Left kidney (tissue), 2 donors: ENCODE results near the gene NPRL2. TPM values are rescaled to one million over a fixed set of nuclear protein-coding genes. Genes with fewer than 3 reads are reported as not detected.

Experiments used
- DNase-seq: peaks from one replicate; pipeline ENCODE4 v3.0.0-alpha.2; 2013
- polyA plus RNA-seq: library from polyadenylated mRNA; unstranded; fragments of 120-200 nt; gene quantifications from one replicate; pipeline ENCODE4 v1.2.1, GENCODE V29; 2013; ENCODE audit not compliant: insufficient read length

NPRL2 gene
- polyA plus RNA-seq, 1 donor: 34.8 TPM

DNA sequence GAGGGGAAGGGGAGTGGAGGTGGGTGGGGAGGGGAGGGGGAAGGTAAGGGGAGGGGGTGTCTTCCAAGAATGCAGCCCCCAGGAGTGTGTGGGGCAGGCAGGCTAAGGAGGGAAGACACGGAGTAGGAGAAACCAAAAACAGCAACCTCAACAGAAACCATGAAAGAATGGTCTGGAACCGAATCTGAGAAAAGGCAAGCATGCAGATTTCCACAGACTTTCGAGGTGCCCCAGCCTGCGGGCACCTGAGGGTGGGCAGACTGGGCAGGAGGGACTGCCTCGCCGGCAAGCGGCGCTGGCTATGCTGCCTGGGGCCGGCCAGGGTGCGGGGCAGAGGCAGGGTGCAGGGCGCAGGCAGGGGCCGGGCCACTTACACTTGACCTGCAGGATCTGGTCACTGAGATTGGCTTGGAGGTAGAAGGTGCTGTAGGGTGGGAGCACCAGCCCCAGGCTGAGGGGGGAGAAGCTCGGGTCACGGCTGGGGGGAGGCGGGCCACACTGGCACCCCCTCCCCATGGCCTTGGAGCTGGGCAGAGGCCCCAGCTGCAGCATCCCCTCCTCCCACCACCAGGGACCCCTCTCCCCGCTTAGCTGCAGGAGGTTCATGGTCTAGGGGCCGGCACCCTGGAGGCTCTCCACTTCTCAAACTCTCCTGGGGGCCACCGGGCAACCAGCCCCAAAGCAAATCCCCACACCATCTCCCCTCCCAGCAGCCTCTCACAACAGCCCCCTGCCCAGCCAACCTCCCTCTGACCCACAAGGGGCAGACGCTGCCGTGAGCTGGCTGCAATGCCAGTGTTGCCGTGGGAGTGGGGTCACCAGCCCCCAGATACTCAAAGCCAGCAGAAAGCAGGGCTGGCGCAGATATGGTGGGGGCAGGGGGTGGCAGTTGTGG is 24.0 kb upstream of the NPRL2 start:
- DNase-seq: no peak

DNA sequence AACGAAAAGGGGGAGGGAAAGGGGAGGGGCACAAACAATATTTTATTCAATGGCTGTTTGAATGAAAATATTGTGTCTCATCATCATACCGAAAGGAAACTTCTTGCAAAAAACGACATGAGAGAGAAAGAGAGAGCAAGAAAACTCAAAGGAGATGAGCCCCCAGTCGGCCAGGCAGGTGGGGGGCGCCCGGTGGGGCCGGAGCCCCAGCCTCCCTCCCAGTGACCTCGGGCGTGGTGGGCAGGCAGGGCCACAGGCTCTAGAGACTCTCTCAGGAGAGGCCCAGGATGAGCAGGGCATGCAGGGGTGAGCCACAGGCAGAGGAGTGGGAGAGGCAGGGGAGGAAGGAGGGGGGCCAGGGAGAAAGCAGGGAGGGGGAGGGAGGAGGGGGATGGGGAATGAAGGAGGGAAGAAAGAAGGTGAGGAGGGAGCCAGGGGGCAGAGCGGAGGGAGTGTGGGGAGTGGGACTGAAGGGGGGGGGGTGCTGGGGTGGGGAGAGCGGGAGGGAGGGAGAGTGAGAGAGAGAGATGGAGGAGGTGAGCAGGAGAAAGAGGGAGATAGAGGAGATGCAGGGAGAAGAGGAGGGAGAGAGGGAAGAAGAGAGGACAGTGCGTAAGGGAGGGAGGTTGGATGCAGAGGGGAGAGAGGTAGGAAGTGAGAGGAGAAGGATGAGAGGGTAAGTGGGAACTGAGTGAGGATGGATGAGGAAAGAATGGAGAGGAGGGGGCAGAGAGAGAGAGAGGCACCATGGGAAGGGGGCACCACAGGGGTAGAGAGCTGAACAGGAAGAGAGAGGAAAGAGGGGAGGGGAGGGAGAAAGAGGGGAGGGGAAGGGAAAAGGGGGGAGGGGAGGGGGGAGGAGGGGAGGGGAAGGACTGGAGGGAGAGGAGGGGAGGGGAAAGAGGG is 22.8 kb upstream of the NPRL2 start:
- no peak for DNase-seq

DNA sequence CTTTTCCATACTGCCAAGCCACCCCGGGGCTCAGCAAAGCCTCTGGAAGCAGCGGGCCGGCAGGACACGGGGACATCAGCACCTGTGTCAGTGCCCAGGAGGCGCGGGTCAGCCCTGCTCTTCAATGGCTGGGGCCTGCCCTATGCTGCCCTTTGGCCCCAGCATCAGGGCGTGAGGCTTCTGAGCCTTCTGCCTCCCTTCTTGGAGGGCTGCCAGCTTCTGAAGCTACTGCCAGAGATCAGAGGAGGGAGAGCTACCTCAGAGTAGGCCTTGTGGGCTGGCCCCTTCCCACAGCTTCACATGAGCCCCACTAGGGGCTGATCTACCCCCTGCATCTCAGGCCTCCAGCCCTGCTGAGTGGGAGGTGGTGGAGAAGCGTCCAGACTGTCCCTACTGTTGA is 21.8 kb upstream of the NPRL2 start:
- no peak for DNase-seq

DNA sequence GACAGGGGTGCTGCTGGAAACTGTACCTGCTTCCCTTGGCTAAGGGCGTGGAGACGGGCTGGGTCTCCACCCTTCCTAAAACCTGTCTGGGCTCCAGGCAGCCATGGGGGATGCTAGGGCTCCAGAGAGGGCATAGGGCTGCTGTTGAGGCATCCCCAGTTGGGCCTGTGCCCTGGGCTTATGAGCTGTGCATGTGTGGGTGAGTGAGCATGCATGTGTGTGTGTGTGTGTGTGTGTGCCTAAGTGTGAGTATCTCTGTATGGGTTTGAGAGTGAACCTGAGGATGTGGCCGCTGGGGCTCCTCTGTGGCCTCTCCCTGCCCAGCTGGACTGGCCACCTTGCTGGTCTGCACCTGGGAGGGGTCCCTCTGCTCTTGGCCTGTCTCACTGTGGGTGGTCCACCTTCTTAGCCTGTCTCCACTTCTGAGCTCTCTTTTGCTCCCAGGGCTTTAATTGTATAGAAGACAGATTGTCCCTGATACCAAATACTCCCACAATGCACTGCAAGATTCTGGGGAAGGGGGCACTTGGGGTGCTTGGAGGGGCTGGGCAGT is 20.6 kb upstream of the NPRL2 start:
- no peak for DNase-seq

DNA sequence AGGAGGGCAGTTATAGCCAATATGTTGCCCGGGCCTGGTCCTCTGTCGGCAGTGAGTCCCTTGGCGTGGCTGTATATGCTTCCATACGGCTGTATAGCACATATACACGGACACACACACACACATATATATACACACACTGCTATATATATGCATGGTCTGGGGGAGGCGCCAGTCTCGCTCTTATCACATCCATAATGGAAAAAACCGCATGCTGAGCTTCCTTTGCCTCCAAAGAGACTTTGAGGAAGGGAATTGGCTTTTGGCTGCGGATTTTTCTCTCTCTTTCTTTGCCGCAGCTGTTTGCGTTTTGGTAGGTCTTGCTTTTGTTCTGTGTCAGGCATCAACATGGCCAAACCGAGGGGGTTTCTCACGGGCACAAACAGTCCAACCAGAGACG is 20.0 kb upstream of the NPRL2 start:
- no peak for DNase-seq

DNA sequence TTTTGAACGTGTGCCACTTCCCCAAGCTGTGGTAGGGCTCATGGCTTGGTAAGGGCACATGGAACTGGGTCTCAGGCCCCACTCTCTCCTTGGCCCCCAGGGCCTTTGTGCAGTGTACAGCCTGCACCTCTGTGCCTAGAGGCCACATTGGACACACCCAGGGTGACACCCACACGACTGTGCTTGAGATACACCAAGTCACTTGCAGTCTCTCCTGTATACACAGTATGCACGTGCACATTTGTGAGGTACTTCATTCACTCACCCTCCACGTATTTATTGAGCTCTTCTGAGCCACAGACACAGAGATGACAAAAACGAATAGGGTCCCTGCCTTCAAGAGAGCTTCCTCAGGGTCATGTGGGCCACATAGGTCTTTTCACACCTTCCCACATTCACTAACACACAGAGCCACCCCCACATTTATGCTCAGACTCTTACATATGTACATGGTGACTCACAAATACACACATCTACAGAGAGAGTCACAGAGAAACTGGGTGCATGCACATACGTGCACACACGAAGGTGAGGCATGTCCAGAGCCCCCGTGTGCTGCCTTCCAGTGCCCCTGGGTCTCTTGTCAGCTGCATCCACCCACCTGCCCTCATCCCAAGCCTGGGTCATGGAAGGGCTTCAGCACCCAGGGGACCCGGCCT is 18.6 kb upstream of the NPRL2 start:
- no peak for DNase-seq

DNA sequence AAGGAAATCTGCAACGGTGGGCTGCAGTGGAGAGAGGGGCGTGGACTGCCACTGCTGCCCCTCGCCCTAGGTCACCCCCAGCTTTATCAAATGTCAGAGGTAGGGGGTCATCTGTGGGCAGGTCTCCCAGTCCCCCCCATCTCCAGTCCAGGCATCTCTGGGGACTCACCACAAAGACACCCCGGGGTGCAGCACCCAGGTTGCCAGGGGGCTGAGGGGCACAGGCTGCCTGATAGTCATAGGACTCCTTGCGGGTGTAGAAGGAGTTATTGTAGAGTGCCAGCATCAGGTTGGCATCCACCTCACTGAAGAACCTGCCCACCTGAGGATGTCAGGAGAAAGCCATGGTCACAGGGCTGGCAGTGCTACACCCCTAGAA is 15.3 kb upstream of the NPRL2 start:
- no peak for DNase-seq

DNA sequence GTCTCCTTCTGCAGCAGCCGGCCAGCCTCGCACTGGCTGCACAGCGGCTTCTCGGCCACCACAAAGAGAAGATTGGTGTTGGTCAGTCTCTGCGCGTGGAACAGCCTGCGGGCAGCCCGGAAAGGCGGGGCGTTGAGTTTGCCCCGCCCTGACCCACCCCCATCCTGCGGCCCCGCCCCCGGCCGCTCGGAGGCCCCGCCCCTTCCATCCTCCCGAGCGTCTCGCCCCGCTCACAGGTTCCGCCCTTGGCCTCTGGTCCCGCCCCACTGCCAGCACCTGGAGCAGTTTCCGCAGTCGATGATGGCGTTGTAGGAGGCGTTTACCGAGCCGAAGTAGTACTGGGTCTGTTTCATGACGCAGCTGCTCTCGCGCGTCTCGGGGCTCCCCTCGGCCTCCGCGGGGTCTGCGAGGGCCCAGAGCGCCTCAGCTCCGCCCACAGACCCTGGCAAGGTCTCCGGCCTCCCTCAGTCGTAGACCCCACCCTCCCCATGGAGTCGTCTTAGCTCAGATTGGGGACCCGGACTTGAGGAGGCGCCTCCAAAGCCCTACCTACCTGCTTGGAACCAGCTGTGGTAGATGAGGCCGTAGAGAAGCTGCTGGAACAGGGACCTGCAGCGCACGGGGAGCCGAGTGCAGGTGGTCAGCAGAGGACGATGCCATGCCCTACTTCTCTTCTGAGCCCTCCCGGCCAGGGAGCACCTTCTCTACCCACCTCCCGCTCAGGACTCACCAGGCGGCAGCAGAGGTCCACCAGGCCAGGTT is 14.7 kb upstream of the NPRL2 start:
- DNase-seq: no peak

DNA sequence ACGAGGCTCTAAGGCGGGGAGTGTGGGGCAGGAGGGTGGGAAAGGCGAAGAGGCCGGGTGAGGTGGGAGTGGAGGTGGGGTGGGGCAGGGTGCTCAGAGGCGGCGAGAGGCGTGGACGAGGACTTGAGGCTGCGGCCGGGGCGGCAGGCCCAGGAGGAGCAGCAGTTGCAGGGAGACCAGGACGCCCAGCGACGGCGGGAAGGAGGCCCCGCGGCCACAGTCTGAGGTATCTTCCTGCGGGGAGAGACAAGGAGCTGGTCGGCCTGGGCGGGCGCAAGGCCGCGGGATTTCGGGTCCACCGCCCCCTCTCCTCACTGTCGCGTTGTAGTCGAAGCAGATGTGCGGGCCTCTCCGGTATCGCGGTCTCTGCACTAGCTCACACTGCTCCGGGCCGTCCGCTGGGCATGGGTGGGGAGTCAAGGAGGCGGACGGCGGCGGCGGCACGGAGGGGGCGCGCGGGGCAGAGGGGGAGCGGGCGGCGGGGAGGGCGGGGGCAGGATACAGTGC is 14.1 kb upstream of the NPRL2 start:
- DNase-seq: no peak

DNA sequence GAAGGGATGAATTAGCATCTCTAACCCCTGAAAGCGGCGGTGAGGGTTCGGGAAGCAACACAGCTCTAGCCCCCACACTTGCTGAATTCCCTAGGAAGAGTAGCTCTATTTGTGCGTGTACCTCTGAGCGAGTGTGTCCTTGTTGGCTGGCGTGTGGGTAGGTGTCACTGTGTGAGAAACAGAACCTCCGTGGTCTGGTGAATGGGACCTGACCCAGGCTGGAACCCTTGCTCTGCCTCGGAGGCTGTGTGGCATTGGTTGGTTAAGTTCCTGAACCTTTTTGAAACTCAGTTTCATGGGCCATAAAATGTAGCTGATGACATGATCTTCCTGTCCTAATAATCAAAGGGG is 9.2 kb upstream of the NPRL2 start:
- DNase-seq: no peak

DNA sequence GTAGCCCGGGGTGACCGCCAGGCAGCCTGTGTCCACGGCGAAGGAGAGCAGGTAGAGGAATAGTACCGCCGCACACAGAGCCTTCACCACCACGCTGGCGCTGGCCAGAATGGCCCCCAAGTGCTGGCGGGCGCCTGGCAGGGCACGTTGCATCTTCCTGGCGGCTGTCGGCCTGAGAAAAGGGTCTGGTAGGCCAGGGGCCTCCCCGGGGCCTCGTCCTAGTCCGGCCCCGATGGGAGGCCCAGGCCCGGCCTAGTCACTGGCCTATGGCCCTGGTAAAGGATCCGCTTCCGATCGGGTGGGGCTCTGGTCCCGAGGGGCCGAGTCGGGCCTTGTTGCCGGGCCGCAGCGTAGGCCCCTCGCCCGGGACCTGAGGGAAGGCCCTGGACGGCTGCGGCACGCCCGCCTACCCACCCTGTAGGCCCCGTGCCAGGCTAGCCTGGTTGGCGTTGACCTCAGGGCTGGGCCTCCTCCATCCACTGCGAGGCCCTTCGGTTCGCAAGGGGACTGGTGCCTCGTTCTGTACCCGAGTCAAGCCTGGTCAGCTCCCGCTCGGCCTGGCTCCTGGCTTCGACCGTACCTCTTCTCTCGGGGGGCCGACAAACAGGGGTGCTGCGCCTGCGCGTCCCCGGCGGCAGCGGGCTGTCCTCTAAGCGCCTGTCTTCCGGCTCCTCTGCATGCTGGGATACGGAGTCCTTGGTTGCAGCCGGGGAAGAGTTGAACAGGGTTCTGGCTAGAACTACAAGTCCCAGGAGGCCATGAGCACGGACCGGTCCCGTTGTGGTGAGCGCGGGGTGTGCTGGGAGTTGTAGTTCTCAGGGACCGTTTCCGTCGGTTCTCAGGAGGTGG is 8.6 kb upstream of the NPRL2 start, which contains the start of gene TMEM115:
Gene TMEM115, minus strand, starts transcription at position 611 of the 849 bp plus-strand sequence. Its CDS starts 458 bp downstream, at position 153.
- DNase-seq: peak; percentile 97

DNA sequence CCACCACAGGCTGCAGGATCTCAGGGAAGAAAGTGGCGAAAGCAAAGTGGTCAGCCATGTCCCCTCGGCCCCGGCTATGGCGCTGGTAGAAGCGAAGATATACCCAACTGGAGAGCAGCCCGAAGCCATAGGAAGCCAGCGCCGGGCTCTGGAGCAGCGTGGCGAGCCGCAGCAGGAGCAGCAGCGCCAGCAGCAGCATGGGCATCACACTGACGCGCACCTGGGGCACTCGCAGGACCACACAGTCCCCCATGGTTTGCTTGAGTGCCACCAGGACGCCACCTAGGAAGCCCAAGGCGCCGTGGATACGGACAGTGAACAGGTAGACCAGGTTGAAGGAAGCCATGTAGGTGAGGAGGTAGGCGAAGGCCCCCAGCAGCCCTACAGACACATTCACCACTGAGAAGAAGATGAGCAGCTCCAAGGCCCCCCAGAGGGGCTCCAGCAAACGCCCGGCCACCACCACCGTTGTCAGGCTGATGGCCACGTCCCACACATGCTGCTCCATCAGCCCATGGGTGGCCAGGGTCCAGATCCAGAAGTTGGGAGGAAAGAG is 7.9 kb upstream of the NPRL2 start:
- no peak for DNase-seq

DNA sequence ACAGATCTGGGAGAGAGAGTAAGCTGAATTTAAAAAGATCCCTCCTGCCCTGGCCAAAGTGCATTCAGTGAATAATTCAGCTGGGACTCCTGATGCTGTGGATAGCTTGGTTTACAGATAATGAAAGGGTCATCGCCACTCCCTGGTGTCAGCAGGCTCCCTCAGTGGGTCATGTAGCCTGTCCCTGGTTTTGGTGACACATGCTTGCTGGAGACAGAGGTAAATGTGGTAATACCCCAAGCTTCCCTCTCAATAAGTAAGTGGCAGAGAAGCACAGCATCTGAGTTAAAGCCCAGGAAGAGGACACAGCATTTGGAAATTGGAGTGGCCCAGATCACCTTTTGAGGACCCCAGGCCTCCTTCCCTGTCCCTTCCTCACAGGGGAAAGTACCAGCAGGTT is 6.9 kb upstream of the NPRL2 start:
- no peak for DNase-seq

DNA sequence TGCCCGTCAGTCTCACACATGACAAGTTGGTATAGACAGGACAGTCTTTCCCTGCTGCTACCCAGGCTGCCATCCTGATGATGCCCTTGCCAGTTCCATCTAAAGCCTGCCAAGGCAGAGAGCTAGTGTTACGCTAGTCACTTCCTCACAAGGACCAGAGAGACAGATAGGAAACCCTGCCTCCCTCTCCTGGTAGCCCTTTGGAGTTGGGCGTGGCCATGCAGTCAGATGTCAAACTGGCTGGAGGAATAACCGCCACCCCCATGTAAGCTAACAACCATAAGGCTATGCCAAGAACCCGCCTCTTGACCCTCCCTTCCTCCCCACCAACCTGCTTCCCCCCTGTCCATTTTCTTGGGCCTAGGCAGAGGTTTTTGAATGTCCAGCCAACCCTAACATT is 6.0 kb upstream of the NPRL2 start:
- no peak for DNase-seq

DNA sequence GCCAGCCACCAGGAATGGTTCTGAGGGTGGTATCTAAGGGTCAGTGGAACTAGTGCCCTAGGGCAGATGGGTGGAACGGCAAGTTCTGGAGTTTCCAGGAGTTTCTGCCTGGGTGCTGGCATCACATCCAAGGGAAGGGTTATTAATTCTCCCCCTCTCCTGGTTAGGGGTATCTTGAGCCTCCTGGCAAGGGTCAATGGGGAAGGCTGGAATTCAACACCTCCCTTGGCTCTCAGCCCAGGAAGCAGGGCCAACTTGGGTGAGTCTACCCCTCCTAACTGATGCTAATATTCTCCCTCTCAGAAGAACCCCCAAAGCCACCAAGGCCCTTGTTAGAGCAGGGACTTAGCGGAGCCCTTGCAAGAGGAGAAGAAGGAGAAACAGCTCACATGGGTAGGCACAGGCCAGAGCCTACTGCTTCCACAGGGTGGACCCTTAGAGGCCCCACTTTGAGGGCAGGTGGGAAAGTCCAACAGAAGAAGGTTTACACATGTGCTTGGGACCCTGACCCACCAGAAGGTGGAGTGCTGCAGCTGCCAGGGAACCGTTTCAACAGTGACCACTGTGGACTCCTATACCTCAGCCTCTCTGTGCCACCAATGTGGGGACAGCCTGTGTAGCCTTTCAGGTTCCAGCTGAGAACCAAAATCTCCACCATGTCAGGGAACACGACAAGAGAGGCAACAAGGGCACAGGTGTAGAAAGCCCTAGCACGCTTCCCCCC is 5.4 kb upstream of the NPRL2 start:
- DNase-seq: no peak

DNA sequence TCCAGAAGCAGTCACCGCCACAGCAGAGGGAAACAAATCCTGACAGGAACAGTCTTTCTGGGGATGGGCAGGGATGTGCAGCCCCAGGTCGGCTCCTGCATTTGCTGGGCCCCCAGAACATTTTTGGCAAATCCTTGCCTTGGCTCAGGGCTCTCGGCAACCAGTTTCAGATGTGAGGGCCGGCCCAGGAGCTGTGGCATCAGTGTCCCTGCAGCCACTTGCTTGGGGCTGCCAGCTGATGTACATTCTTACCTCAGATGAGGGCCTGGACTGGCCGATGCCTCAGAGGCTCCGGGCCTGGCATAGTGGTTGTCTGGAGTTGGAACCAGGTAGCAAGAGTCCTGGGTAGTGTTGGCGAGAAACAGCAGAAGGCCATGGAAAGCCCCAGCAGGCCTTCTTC is 4.3 kb upstream of the NPRL2 start:
- DNase-seq: no peak

DNA sequence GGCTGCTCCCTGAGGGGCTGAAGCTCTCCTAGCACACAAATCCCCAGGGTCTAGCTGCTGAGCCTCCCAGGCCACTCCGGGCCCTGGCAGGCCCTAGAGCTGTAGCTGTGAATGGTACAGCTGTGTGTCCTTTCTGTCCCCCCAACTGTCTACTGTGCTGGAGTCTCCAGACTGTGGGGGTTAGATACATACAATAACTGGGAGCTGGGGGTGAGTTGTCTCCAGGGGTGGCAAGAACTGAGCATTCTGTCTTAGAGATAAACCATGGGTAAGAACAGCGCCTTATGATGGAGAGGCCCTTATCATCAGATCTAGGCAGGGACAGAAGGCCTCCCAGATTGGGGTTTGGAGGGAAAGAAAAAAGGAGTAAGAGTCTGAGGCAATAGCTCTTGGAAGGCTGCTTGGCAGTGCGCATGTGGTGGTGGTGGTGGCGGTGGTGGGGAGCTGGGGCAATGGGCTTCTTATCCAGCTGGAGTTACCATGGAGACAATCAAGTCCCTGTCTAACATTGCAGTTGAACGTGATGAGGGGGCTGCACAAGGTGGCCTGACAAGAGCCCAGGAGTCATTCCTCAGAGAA is 3.7 kb upstream of the NPRL2 start:
- no peak for DNase-seq

DNA sequence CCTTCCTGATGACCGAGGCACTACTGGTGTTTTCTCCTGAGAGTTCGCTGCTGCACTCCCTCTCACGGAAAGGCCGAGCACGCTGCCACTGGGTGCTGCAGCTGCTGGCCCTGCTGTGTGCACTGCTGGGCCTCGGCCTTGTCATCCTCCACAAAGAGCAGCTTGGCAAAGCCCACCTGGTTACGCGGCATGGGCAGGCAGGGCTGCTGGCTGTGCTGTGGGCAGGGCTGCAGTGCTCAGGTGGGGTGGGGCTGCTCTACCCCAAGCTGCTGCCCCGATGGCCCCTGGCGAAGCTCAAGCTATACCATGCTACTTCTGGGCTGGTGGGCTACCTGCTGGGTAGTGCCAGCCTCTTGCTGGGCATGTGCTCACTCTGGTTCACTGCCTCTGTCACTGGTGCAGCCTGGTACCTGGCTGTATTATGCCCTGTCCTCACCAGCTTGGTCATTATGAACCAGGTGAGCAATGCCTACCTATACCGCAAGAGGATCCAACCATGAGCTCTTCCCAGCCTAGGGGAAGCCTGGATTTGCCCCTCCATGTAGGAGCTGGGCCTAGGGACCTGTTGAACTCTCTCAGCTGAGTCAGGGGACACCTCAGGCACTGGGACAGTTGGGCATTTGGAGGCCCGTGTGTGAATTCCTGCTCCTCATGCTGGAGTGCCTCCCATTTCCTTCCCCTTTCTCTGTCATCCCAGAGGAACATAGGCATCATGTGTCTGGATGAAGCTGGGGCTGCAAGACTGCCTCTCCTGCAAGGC is 2.9 kb upstream of the NPRL2 start:
- DNase-seq: no peak
